Glutamatergic neuron (in vitro differentiated cells): ENCODE measurements around the gene ZC2HC1B. TPM values are rescaled to one million over a fixed set of nuclear protein-coding genes. Genes with fewer than 3 reads are reported as not detected.

ENCODE experiments used
- DNase-seq: peaks from one replicate; pipeline ENCODE4 v3.0.0; 2022
- H3K27ac Mint-ChIP-seq: one replicate; pipeline ENCODE4 v1.8.0; 2020; ENCODE audit warnings: mild to moderate bottlenecking, mixed read lengths, inconsistent platforms; ENCODE audit not compliant: unreplicated experiment
- H3K27me3 Mint-ChIP-seq: one replicate; pipeline ENCODE4 v1.8.0; 2020; ENCODE audit warnings: mild to moderate bottlenecking, moderate library complexity, mixed read lengths, inconsistent platforms; ENCODE audit not compliant: unreplicated experiment
- H3K36me3 Mint-ChIP-seq: one replicate; pipeline ENCODE4 v1.8.0; 2020; ENCODE audit warnings: mild to moderate bottlenecking, mixed read lengths, inconsistent platforms; ENCODE audit not compliant: unreplicated experiment
- H3K4me1 Mint-ChIP-seq: one replicate; pipeline ENCODE4 v1.8.0; 2020; ENCODE audit warnings: mild to moderate bottlenecking, low read depth, mixed read lengths, inconsistent platforms; ENCODE audit not compliant: unreplicated experiment
- H3K4me3 Mint-ChIP-seq: one replicate; pipeline ENCODE4 v1.8.0; 2020; ENCODE audit warnings: mild to moderate bottlenecking, mixed read lengths, inconsistent platforms; ENCODE audit not compliant: unreplicated experiment
- H3K9me3 Mint-ChIP-seq: one replicate; pipeline ENCODE4 v1.8.0; 2020; ENCODE audit warnings: mild to moderate bottlenecking, moderate library complexity, mixed read lengths, inconsistent platforms; ENCODE audit not compliant: unreplicated experiment
- total RNA-seq: library from RNA; stranded (reverse); fragmentation: NEBNext Ultra II Directional; extraction: Animal tissue kit (Norgen Biotek cat#: 25700); gene quantifications from one replicate; pipeline ENCODE4 v1.2.1, GENCODE V29; 2021; ENCODE audit not compliant: unreplicated experiment
- TF ChIP-seq, protein P1 (sequence below): fragments of 200-600 bp; sonication (generic); IDR thresholded peaks from one replicate; pipeline ENCODE4 v1.5.0; 2021; ENCODE audit not compliant: partially characterized antibody, unreplicated experiment

Gene ZC2HC1B
- total RNA-seq, 1 donor from 2014 or later, result not detected

DNA sequence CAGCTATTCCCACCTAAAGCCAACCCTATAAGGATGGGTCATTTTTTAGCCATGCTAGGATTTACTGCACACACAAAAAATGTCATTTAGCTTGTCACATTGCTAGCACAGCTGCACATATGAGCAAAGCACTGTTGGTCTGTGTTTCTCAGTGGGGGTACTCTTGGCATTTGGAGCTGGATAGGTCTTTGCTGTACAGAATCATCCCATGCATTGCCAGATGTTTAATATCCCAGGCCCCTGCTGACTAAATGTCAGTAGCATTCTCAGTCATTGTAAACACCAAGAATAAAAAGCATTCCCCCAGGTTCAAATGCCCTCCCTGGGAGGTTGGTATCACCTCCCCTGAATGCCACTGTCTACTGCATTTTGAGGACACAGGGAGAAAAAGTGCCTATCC is 35.7 kb upstream of the ZC2HC1B start:
- no peaks in the 10 kb centered on the region for H3K27me3 Mint-ChIP-seq
- no peaks in the 10 kb centered on the region for H3K4me1 Mint-ChIP-seq
- no peak overlapping the region for H3K27ac Mint-ChIP-seq
- H3K9me3 Mint-ChIP-seq, result no peaks in the 10 kb centered on the region
- TF ChIP-seq, protein P1, sequence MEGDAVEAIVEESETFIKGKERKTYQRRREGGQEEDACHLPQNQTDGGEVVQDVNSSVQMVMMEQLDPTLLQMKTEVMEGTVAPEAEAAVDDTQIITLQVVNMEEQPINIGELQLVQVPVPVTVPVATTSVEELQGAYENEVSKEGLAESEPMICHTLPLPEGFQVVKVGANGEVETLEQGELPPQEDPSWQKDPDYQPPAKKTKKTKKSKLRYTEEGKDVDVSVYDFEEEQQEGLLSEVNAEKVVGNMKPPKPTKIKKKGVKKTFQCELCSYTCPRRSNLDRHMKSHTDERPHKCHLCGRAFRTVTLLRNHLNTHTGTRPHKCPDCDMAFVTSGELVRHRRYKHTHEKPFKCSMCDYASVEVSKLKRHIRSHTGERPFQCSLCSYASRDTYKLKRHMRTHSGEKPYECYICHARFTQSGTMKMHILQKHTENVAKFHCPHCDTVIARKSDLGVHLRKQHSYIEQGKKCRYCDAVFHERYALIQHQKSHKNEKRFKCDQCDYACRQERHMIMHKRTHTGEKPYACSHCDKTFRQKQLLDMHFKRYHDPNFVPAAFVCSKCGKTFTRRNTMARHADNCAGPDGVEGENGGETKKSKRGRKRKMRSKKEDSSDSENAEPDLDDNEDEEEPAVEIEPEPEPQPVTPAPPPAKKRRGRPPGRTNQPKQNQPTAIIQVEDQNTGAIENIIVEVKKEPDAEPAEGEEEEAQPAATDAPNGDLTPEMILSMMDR, result no peak
- H3K36me3 Mint-ChIP-seq, result no peaks in the 10 kb centered on the region
- no peak for DNase-seq
- H3K4me3 Mint-ChIP-seq, result no peak overlapping the region

DNA sequence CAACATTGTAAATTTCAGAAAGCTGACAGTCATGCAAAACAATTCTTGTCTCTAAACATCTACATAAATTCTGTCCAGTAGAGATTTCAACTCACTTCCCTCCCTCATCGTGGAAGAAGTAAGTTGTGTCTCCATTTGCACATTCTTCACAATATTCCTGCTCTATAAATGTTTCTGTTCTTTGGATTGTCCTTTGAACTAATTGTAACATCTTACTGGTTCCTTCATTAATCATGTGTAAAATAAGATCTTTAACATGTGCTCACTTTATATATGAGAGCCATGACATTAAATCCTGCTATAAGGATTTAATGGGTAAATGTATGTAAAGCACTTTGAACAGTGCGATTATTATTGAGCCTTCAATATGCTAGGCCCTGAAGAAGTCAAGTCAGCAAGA is 28.1 kb upstream of the ZC2HC1B start:
- Mint-ChIP-seq H3K36me3 (no peaks in the 10 kb centered on the region), H3K27ac (no peak overlapping the region), H3K4me3 (no peak overlapping the region), H3K27me3 (no peaks in the 10 kb centered on the region), H3K4me1 (no peaks in the 10 kb centered on the region), H3K9me3 (no peaks in the 10 kb centered on the region)
- no peak for DNase-seq
- TF ChIP-seq, protein P1, result no peak

DNA sequence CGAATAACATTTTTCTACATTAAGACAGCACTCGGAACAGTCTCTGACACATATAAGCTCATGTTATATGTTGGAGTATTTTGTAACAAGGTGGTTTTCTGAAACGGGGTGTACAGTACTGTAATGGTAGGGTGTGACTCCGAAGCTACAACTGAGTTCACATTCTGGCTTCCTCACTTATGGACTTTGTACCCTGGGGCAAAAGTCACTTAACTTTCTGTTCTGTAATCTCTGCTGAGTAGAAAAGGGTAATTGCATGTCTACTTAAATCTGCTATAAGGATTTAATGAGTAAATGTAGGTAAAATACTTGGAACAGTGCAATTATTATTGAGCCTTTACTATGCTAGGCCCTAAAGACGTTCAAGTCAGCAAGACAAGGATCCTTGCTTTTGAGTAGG is 25.9 kb upstream of the ZC2HC1B start:
- Mint-ChIP-seq H3K4me3 (no peak overlapping the region), H3K9me3 (no peaks in the 10 kb centered on the region), H3K4me1 (peaks cover 4% of the 10 kb centered on the region), H3K36me3 (no peaks in the 10 kb centered on the region), H3K27me3 (no peaks in the 10 kb centered on the region), H3K27ac (no peak overlapping the region)
- no peak for DNase-seq
- TF ChIP-seq, protein P1, result no peak

DNA sequence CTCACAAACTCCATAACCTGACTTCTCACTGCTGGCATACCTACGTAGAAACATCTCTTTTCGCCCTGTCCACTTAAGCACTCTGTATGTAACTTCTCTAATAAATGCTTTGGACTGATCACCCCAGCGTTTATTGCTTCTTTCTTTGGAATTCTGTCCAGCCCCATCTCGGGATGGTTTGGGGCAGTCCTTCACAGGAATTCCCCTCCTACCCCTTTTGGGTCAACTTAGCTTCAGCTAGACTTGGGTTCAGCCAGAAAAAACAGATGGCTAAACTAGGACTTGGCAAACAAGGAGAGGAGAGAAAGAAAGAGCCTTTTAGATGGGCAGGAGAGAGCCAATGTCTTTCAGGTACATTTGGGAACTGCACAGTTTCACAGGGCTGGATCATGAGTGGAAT is 25.1 kb upstream of the ZC2HC1B start:
- TF ChIP-seq, protein P1, result no peak
- no peak overlapping the region for H3K4me3 Mint-ChIP-seq

DNA sequence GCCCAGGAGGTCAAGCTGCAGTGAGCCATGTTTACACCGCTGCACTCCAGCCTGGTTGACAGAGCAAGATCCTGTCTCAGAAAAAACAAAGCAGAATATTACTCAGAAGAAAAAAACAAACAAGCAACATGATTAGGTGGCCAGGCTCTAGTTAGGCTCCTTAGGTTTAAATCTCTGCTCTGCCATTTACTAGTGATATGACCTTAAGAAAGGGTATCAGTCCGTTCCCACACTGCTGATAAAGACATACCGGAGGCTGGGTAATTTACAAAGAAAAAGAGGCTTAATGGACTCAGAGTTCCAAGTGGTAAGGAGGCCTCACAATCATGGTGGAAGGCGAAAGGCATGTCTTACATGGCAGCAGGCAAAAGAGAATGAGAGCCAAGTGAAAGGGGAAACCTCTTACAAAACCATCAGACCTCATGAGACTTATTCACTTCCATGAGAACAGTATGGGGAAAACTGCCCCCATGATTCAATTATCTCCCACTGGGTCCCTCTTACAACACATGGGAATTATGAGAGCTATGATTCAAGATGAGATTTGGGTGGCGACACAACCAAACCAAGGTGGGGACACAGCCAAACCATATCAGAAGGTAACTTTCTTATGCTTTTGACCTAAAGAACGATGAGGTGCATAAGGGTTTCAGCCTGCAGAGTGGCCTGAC is 23.5 kb upstream of the ZC2HC1B start:
- H3K27me3 Mint-ChIP-seq, result peaks cover 4% of the 10 kb centered on the region
- DNase-seq, result no peak
- peaks cover 2% of the 10 kb centered on the region for H3K9me3 Mint-ChIP-seq
- H3K27ac Mint-ChIP-seq, result no peak overlapping the region
- peaks cover 8% of the 10 kb centered on the region for H3K4me1 Mint-ChIP-seq
- TF ChIP-seq, protein P1, result no peak
- H3K4me3 Mint-ChIP-seq, result no peak overlapping the region
- H3K36me3 Mint-ChIP-seq, result no peaks in the 10 kb centered on the region

More for the DNA sequence above, 25.1 kb upstream of the ZC2HC1B start:
- peaks cover 2% of the 10 kb centered on the region for H3K27me3 Mint-ChIP-seq
- H3K36me3 Mint-ChIP-seq, result no peaks in the 10 kb centered on the region
- no peak for DNase-seq
- no peak overlapping the region for H3K27ac Mint-ChIP-seq
- peaks cover 6% of the 10 kb centered on the region for H3K4me1 Mint-ChIP-seq
- peaks cover 2% of the 10 kb centered on the region for H3K9me3 Mint-ChIP-seq
